Inferior parietal cortex (tissue), 1 donor: ENCODE results near the gene OR51B4.
"Not testable (repeated sequence)": the region's sequence is repeated elsewhere in the genome, so short reads cannot be mapped to it uniquely, and the experiment has no call there.

ENCODE experiments used
- DNase-seq: peaks from one replicate; pipeline ENCODE4 v3.0.0-alpha.2; 2016; ENCODE audit errors: extremely low spot score

Gene OR51B4

DNA sequence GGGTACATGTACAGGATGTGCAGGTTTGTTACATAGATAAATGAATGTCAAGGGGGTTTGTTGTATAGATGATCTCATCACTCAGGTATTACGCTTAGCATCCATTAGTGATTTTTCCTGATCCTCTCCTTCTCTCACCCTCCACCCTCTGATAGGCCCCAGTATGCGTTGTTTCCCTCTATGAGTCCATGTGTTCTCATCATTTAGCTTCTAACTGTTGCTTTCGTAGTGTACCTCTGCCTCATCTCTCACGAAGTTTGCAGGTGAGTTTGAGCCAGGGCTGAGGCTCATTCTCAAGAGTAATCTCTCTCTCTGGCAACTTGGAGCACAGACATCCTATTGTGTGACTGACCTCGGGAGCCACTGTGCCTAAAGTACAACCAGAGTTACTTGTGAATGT is 27.4 kb downstream of the OR51B4 start:
- DNase-seq, result no peak

GRCh38 chr11:5272395-5273017 is 29.2 kb downstream of the OR51B4 start:
- DNase-seq, result no peak

DNA sequence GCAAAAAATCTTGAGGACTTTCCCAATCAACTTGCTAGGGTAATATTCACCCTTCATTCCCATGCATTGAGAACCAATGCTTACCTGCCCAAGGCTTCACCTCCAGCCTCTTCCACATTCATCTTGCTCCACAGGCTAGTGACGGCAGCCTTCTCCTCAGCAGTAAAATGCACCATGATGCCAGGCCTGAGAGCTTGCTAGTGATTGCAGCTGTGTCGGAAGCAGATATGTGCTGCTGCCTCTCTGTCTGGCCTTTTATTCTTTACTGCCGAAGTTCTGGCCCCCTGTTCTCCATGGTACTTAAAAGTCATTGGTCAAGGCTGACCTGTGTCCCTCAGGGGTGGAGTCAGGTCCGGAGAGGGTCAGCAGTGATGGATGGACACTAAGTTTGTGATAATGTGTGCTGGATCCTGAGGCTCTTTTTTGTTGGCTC is 32.0 kb downstream of the OR51B4 start, which contains the start of gene HBE1:
Gene HBE1 (minus strand): TSS at position 231 of the 433 bp plus-strand sequence. CDS start 55 bp downstream, at position 176.
- DNase-seq, result no peak

- DNase-seq, result no peak
Observed at GRCh38 chr11:5267033-5267563, 34.6 kb downstream of the OR51B4 start.

- DNase-seq, result no peak
Observed at GRCh38 chr11:5266609-5267008, 35.1 kb downstream of the OR51B4 start.

GRCh38 chr11:5265832-5266231 is 35.9 kb downstream of the OR51B4 start:
- no peak for DNase-seq

- no peak for DNase-seq
Observed at GRCh38 chr11:5258543-5259262, 43.0 kb downstream of the OR51B4 start.

GRCh38 chr11:5257296-5257695 is 44.5 kb downstream of the OR51B4 start:
- no peak for DNase-seq

DNA sequence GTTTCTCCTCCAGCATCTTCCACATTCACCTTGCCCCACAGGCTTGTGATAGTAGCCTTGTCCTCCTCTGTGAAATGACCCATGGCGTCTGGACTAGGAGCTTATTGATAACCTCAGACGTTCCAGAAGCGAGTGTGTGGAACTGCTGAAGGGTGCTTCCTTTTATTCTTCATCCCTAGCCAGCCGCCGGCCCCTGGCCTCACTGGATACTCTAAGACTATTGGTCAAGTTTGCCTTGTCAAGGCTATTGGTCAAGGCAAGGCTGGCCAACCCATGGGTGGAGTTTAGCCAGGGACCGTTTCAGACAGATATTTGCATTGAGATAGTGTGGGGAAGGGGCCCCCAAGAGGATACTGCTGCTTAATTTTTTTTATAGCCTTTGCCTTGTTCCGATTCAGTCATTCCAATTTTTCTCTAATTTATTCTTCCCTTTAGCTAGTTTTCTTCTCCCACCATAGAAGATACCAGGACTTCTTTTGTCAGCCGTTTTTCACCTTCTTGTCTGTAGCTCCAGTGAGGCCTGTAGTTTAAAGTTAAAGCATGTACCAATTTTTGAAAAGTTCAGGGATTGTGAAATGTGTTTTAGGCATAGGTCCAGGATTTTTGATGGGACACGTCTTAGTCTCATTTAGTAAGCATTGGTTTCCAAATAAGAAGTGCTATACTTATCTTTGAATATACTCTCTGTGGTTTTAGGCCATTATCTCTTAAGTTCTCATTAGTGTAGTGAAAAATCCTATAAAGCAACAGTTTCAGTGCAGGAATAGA is 46.9 kb downstream of the OR51B4 start, which contains the start of gene HBG2:
Gene HBG2 (minus strand): TSS at position 136 of the 768 bp plus-strand sequence. CDS start 53 bp downstream, at position 83.
- not testable (repeated sequence) for DNase-seq

GRCh38 chr11:5254023-5254422 is 47.7 kb downstream of the OR51B4 start:
- not testable (repeated sequence) for DNase-seq

DNA sequence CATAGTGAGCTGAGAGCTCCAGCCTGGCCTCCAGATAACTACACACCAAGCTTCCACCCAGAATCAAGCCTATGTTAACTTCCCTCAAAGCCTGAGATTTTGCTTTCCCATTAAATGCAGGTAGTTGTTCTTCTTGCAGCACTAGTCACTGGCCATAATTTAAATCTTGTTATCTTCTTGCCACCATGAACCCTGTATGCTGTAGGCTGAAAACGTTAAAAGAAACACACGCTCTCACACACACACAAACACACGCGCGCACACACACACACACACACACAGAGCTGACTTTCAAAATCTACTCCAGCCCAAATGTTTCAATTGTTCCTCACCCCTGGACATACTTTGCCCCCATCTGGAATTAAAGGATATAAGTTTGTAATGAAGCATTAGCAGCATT is 48.3 kb downstream of the OR51B4 start:
- not testable (repeated sequence) for DNase-seq

DNA sequence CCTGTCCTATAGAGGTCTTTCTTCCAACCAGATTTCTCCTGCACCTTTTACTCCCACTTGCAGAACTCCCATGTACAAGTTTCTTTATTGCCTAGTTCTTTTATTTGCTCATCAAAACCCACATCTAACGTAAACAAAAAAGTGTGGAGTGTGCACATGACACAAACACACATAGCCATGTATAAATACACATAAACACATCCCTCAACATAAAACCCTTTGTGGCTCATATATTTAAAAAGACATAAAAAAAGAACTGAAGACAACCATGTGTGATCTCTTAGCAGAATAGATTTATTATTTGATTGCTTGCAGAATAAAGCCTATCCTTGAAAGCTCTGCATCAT is 48.9 kb downstream of the OR51B4 start:
- no peak for DNase-seq

DNA sequence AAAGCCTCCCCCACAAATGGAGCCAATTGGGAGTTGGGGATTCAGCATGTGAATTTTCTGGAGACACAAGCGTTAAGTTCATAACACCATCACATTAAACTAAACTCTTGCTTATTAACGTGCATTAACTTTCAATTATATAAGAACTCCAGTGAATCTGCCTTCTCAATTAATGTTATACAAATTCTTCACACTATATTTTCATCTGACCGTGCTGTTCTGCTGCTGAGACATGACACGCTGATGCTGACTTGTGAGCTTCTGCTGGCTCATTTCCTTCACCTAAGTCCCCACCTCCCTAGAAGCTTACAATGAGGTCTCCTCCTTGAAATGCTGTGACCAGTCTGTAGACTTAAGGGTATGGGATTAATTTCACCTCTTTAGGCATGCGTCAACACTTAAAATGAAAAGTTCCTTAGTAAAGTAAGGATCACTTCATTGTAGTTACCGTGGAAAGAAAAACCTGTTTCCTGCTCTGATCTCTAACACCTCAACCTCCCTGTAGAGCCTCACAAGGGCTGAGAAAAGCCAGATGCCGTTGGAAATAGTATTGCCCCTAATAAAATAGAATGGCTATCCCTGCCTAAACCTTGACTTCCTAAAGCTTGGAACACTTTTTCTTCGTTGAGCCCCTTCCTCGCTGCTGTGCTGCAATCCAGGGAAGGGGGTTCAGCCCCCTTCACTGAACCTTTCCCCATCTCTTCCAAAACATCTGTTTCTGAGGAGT is 49.4 kb downstream of the OR51B4 start:
- DNase-seq, result no peak

DNA sequence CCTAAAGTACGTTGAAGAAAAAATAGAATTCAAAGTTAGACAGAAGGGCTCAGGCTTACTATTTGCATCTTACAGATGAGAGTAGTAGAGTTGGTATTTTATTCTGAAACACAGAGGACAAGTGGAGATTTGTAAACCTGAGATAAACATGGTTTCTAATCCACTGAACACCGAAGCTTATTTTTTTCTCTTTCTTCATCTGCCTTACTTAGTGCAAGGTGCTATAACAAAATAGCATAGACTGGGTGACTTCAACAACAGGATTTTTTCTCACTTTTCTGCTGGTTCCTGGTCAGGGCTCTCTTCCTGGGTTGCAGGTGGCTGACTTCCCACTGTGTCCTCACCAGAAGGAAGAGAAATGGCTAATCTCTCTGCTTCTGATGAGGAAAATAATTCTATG is 50.0 kb downstream of the OR51B4 start:
- DNase-seq, result no peak
